ENCODE results near the gene LARP4B. TPM values are rescaled to one million over a fixed set of nuclear protein-coding genes. Genes with fewer than 3 reads are reported as not detected.

The LARP4B gene
- total and polyA plus RNA-seq, 3 donors from 2014 or later = 54.2 to 98.6 (median 95.3) TPM

DNA sequence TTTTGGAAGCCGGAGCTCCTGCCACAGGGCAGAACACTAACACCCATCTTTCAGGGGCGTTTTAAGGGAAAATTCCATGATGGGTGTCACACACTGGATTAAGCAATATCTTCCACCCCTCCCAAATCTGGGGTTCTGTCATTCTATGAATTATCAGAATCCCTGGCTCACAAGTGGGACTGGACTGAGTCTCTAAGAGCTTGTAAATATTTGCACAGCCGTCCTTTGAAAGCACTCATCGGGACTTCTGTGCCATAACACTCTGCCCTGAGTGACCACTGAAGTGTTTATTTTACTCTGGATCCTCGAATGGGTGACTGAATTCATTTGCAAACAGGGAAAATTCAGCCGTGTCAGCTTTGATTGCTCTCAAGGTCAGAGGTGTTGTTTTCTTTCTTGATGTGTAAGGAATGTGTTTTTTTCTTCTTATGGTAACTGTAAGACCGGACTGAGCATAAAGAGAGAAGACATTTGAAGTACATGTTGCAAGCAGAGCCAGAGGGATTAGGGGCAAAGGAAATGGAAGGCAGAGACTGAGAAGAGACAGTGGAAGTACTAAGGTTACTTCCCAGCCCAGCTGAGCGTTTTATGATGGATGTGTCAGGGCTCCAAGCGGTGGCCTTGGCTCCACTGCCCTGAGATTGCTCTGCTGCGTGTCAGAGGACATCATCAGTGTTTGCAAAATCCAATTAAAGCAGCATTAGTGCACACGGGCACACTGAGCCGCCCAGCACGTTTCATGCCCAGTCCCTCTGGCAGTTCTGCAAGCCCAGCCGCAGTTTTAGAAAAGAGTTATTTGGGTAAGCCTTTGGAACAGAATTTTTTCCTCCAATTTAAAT, 39.0 kb upstream of the LARP4B start:
- Histone ChIP-seq H3K27me3 (no peaks in the 10 kb centered on the region), H3K27ac (no peak overlapping the region), H3K9me3 (no peaks in the 10 kb centered on the region), H3K4me3 (no peak overlapping the region), H3K36me3 (ENCODE audit: low read depth, missing control alignments) (no peaks in the 10 kb centered on the region), H3K4me1 (no peaks in the 10 kb centered on the region)
- DNase-seq = no peak
- intact Hi-C loops (cut with DNase I; ENCODE audit: low total_unique reads) = no loop called here
- 40 to 54% methylated on average over 14 of the region's 14 CpGs for WGBS, 2 donors
- TF ChIP-seq POLR2A (IDR thresholded peaks at IDR 0.05) = no peak
- TF ChIP-seq, protein P1, sequence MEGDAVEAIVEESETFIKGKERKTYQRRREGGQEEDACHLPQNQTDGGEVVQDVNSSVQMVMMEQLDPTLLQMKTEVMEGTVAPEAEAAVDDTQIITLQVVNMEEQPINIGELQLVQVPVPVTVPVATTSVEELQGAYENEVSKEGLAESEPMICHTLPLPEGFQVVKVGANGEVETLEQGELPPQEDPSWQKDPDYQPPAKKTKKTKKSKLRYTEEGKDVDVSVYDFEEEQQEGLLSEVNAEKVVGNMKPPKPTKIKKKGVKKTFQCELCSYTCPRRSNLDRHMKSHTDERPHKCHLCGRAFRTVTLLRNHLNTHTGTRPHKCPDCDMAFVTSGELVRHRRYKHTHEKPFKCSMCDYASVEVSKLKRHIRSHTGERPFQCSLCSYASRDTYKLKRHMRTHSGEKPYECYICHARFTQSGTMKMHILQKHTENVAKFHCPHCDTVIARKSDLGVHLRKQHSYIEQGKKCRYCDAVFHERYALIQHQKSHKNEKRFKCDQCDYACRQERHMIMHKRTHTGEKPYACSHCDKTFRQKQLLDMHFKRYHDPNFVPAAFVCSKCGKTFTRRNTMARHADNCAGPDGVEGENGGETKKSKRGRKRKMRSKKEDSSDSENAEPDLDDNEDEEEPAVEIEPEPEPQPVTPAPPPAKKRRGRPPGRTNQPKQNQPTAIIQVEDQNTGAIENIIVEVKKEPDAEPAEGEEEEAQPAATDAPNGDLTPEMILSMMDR (IDR thresholded peaks at IDR 0.05) = no peak

DNA sequence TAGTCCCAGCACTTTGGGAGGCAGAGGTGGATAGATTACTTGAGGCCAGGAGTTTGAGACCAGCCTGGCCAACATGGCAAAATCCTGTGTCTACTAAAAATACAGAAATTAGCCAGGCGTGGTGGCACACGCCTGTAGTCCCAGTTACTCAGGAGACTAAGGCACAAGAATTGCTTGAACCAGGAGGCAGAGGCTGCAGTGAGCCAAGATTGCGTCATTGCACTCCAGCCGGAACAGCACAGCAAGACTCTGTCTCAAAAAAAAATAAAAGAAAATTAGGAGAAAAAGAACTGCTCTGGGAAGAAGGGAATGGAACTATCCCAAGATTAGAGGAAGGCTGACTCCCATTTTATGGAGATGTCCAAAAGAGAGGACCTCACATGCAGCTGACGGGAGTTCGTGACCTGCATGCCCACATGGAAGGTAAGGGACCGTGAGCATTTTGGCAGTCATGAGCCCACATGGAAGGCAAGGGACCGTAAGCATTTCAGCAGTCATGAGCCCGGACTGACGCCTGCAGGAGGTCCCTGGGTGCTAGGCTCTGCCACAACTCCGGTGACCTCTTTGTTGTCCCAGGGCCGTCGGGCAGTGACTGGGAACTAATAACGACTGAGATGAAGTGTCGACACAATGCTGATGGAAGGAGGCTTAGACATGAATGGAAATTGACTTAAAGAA, 38.1 kb upstream of the LARP4B start:
- no peak overlapping the region for H3K4me3 ChIP-seq
- no peaks in the 10 kb centered on the region for H3K9me3 ChIP-seq
- intact Hi-C loops (cut with DNase I; ENCODE audit: low total_unique reads) = no loop called here
- H3K27me3 ChIP-seq = no peaks in the 10 kb centered on the region
- WGBS, 2 donors = 88 to 91% methylated on average over 15 of the region's 15 CpGs
- no peaks in the 10 kb centered on the region for H3K4me1 ChIP-seq
- no peak for DNase-seq
- H3K27ac ChIP-seq = no peak overlapping the region
- TF ChIP-seq, protein P1 (IDR thresholded peaks at IDR 0.05) = no peak
- TF ChIP-seq POLR2A (IDR thresholded peaks at IDR 0.05) = no peak
- H3K36me3 ChIP-seq (ENCODE audit: low read depth, missing control alignments) = no peaks in the 10 kb centered on the region

DNA sequence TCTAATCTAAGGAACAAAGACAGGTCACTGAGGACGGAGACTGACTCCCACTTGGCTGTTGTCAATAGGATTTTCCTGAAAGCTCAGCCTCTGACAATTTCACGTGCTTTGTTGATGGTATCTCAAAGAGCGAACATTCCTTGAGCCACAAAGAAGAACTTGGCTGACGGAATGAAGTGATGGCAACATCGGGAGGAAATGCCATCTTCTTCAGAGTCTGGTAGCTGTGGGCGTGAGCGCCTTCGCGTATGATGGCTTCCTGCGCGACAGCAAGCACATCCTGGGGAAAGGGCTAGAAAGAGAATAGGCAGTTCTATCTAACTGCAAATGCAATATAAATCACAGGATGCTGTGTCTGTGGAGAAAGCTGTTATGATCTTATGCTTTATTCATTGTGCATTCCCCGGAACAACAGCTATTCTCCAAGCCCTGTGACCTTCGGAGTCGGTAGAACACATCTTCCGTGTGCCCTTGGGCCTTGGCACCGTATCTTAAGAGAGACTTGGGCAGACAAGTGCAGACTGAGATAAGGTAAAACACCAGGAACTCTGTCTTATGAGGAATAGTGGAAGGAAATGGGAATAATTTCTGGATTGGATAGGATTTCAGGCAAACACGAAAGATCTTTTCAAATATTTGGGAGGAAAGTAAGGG, 37.2 kb upstream of the LARP4B start:
- Histone ChIP-seq H3K4me3 (no peak overlapping the region), H3K27me3 (no peaks in the 10 kb centered on the region), H3K4me1 (no peaks in the 10 kb centered on the region), H3K9me3 (no peaks in the 10 kb centered on the region), H3K27ac (no peak overlapping the region), H3K36me3 (ENCODE audit: low read depth, missing control alignments) (no peaks in the 10 kb centered on the region)
- WGBS, 2 donors = 72 to 79% methylated on average over 17 of the region's 17 CpGs
- no peak for DNase-seq
- intact Hi-C loops (cut with DNase I; ENCODE audit: low total_unique reads) = no loop called here
- TF ChIP-seq POLR2A (IDR thresholded peaks at IDR 0.05) = no peak
- TF ChIP-seq, protein P1 (IDR thresholded peaks at IDR 0.05) = no peak

DNA sequence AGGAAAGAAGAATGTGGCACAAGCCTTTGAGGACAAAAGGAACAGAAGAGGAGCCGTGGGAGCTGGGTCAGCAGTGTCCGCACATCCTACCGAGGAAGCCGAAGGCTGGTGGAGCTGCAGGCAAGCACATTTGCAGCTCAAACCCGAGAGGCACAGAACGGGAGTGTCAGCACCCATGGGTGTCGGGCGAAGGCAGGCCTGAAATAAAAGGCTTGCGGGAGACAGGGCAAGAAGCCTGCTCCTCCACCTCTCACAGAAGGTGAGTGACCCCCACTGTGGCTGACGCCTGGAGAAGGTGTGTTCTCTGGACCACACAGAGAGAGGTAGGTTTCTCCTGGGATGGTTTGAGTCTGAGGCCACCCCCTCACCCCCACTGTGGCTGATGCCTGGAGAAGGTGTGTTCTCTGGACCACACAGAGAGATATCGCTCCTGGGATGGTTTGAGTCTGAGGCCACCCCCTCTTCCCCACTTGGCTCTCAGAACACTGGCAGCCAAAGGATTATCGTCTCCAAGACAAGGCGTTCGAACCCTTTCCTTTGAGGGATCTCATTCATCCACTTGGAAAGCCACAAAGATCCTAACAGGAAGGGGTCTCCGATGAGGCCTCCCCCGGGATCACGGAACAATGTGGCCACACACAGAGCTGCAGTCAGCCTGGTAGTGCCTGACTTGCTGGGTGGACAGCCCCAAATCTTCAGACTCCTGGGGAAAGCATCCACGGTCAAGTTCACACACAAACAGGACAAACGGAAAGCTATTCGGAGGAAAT, 35.1 kb upstream of the LARP4B start:
- H3K9me3 ChIP-seq = no peaks in the 10 kb centered on the region
- no peak for DNase-seq
- TF ChIP-seq, protein P1 (IDR thresholded peaks at IDR 0.05) = no peak
- no peak for TF ChIP-seq POLR2A (IDR thresholded peaks at IDR 0.05)
- H3K4me3 ChIP-seq = no peak overlapping the region
- H3K4me1 ChIP-seq = no peaks in the 10 kb centered on the region
- no peaks in the 10 kb centered on the region for H3K36me3 ChIP-seq (ENCODE audit: low read depth, missing control alignments)
- no peak overlapping the region for H3K27ac ChIP-seq
- no peaks in the 10 kb centered on the region for H3K27me3 ChIP-seq
- WGBS, 2 donors = 88 to 91% methylated on average over 18 to 20 of the region's 20 CpGs
- intact Hi-C loops (cut with DNase I; ENCODE audit: low total_unique reads) = no loop called here

Data from testis (tissue), 3 donors.